Skin epidermis (tissue), 12 donors: ENCODE data around the gene ANXA11.
A peak's percentile ranks its signal among the peaks of the same experiment; 100 is the strongest.

ENCODE experiments used
- H3K27ac ChIP-seq, 21 experiments: fragments of 200-600 bp; sonication (generic) in 11 of 21; one replicate each; pipeline ENCODE4 v1.5.0; 2020; ENCODE audit warnings: mild to moderate bottlenecking in 3 of 21, inconsistent platforms in 2 of 21, moderate library complexity in 2 of 21
- H3K4me3 ChIP-seq, 7 experiments: fragments of 200-600 bp; sonication (generic) in 2 of 7; one replicate each; pipeline ENCODE4 v1.5.0; 2020; ENCODE audit warnings: inconsistent platforms in 2 of 7, mild to moderate bottlenecking in 2 of 7, moderate library complexity in 1 of 7

Gene ANXA11

GRCh38 chr10:80133206-80133605, 72.1 kb downstream of the ANXA11 start:
- peak overlapping the region in 19 of 21 experiments; percentile 5 to 91 (median 74) for H3K27ac ChIP-seq
- peak overlapping the region in 5 of 7 experiments; percentile 17 to 43 (median 32) for H3K4me3 ChIP-seq

GRCh38 chr10:80132299-80133139, 72.8 kb downstream of the ANXA11 start, which contains the start of gene PLAC9:
TSS of gene PLAC9 (plus strand) at chr10:80132730. CDS start at chr10:80132763, 33 bp downstream.
- Histone ChIP-seq H3K4me3 (peak within 1 kb of the TSS; percentile 27 to 43 (median 32)), H3K27ac (peak within 1 kb of the TSS in 20 of 21 experiments; percentile 5 to 91 (median 74))

- Histone ChIP-seq H3K27ac (peak overlapping the region in 1 of 21 experiments; percentile 91), H3K4me3 (no peak overlapping the region)
These were observed 73.8 kb downstream of the ANXA11 start for GRCh38 chr10:80131499-80131901.

- Histone ChIP-seq H3K27ac (no peak overlapping the region), H3K4me3 (no peak overlapping the region)
These were observed 78.5 kb downstream of the ANXA11 start for GRCh38 chr10:80126876-80127275.

- Histone ChIP-seq H3K27ac (no peak overlapping the region), H3K4me3 (no peak overlapping the region)
These were observed 82.6 kb downstream of the ANXA11 start for GRCh38 chr10:80122746-80123145.

- no peak overlapping the region for H3K4me3 ChIP-seq
These were observed 83.1 kb downstream of the ANXA11 start for GRCh38 chr10:80122110-80122710.

GRCh38 chr10:80118669-80119068, 86.7 kb downstream of the ANXA11 start:
- Histone ChIP-seq H3K27ac (no peak overlapping the region), H3K4me3 (no peak overlapping the region)

More at GRCh38 chr10:80122110-80122710, 83.1 kb downstream of the ANXA11 start:
- no peak overlapping the region for H3K27ac ChIP-seq

- no peak overlapping the region for H3K4me3 ChIP-seq
- H3K27ac ChIP-seq = peak overlapping the region in 3 of 21 experiments; percentile 45 to 64 (median 49)
These were observed 94.4 kb downstream of the ANXA11 start for GRCh38 chr10:80110986-80111385.

- H3K4me3 ChIP-seq = no peak overlapping the region
- no peak overlapping the region for H3K27ac ChIP-seq
These were observed 96.6 kb downstream of the ANXA11 start for GRCh38 chr10:80108576-80109239.

- peak overlapping the region in 9 of 21 experiments; percentile 9 to 70 (median 51) for H3K27ac ChIP-seq
- H3K4me3 ChIP-seq = no peak overlapping the region
These were observed 101.0 kb downstream of the ANXA11 start for GRCh38 chr10:80104066-80104926.
